Measurements from ENCODE around the gene RASGRP1. TPM values are rescaled to one million over a fixed set of nuclear protein-coding genes. Genes with fewer than 3 reads are reported as not detected.

RASGRP1 gene
- polyA plus RNA-seq, 1 donor (not counting 4 experiments of a cell fraction or from before 2014, with no cell fraction given), result 0.28 TPM

GRCh38 chr15:38512901-38513300 is 51.7 kb downstream of the RASGRP1 start:
- Histone ChIP-seq H2AFZ (ENCODE audit: control insufficient read depth, low read length) (no peak overlapping the region), H4K20me1 (ENCODE audit: control insufficient read depth, extremely low read depth, insufficient read depth, low read length) (no peaks in the 10 kb centered on the region), H3K27me3 (ENCODE audit: control insufficient read depth, extremely low read depth, insufficient read depth, low read length) (peaks cover 9% of the 10 kb centered on the region), H3K4me1 (ENCODE audit: control insufficient read depth, extremely low read depth, insufficient read depth, low read length) (no peaks in the 10 kb centered on the region), H3K4me2 (ENCODE audit: control insufficient read depth, extremely low read depth, insufficient read depth, low read depth, low read length) (no peak overlapping the region), H3K9me3 (ENCODE audit: control insufficient read depth, low read depth, low read length) (no peaks in the 10 kb centered on the region), H3K27ac (ENCODE audit: control insufficient read depth, insufficient read depth, low read length) (no peak overlapping the region), H3K9ac (ENCODE audit: control insufficient read depth, extremely low read depth, insufficient read depth, low read length) (no peak overlapping the region), H3K9me1 (ENCODE audit: control insufficient read depth, extremely low read depth, insufficient read depth, low read length) (no peaks in the 10 kb centered on the region), H3K36me3 (ENCODE audit: control insufficient read depth in 2 of 2, extremely low read depth in 1 of 2, insufficient read depth in 2 of 2, low read length in 2 of 2) (no peaks in the 10 kb centered on the region), H3K79me2 (ENCODE audit: control insufficient read depth, insufficient read depth, low read length) (no peaks in the 10 kb centered on the region), H3K4me3 (ENCODE audit: control insufficient read depth in 2 of 3, extremely low read depth in 1 of 3, insufficient read depth in 2 of 3, low read depth in 1 of 3, low read length in 3 of 3) (no peak overlapping the region)
- DNase-seq (ENCODE audit: low read depth, low spot score) (no peak), FAIRE-seq (no peak)
- TF ChIP-seq EZH2 (IDR thresholded peaks at IDR 0.05; ENCODE audit: low read length) (no peak), CTCF (optimal IDR thresholded peaks at IDR 0.05 in 1 of 3, IDR thresholded peaks at IDR 0.05 in 1 of 3, conservative IDR thresholded peaks at IDR 0.05 in 1 of 3; ENCODE audit: extremely low read depth in 1 of 3, insufficient read depth in 2 of 3, low read length in 3 of 3) (no peak)
- dilution Hi-C loops (cut with MboI; ENCODE audit: extremely low pct_ligation_motif_present, low sequenced_read_pairs), result loop anchor here (25.0 kb wide), 1 partner anchor 174 kb away; no protein-coding TSS in a partner anchor

- peak; percentile 34 for FAIRE-seq
- Histone ChIP-seq H3K27me3 (ENCODE audit: control insufficient read depth, extremely low read depth, insufficient read depth, low read length) (peaks cover 4% of the 10 kb centered on the region), H3K4me3 (ENCODE audit: control insufficient read depth in 2 of 3, extremely low read depth in 1 of 3, insufficient read depth in 2 of 3, low read depth in 1 of 3, low read length in 3 of 3) (no peak overlapping the region), H3K9me3 (ENCODE audit: control insufficient read depth, low read depth, low read length) (no peaks in the 10 kb centered on the region), H3K4me2 (ENCODE audit: control insufficient read depth, extremely low read depth, insufficient read depth, low read depth, low read length) (no peak overlapping the region), H3K4me1 (ENCODE audit: control insufficient read depth, extremely low read depth, insufficient read depth, low read length) (no peaks in the 10 kb centered on the region), H4K20me1 (ENCODE audit: control insufficient read depth, extremely low read depth, insufficient read depth, low read length) (no peaks in the 10 kb centered on the region), H3K9ac (ENCODE audit: control insufficient read depth, extremely low read depth, insufficient read depth, low read length) (no peak overlapping the region), H2AFZ (ENCODE audit: control insufficient read depth, low read length) (no peak overlapping the region), H3K79me2 (ENCODE audit: control insufficient read depth, insufficient read depth, low read length) (no peaks in the 10 kb centered on the region), H3K9me1 (ENCODE audit: control insufficient read depth, extremely low read depth, insufficient read depth, low read length) (no peaks in the 10 kb centered on the region), H3K36me3 (ENCODE audit: control insufficient read depth in 2 of 2, extremely low read depth in 1 of 2, insufficient read depth in 2 of 2, low read length in 2 of 2) (no peaks in the 10 kb centered on the region), H3K27ac (ENCODE audit: control insufficient read depth, insufficient read depth, low read length) (no peak overlapping the region)
- TF ChIP-seq EZH2 (IDR thresholded peaks at IDR 0.05; ENCODE audit: low read length) (no peak), CTCF (optimal IDR thresholded peaks at IDR 0.05 in 1 of 3, IDR thresholded peaks at IDR 0.05 in 1 of 3, conservative IDR thresholded peaks at IDR 0.05 in 1 of 3; ENCODE audit: extremely low read depth in 1 of 3, insufficient read depth in 2 of 3, low read length in 3 of 3) (no peak)
- no peak for DNase-seq (ENCODE audit: low read depth, low spot score)
- dilution Hi-C loops (cut with MboI; ENCODE audit: extremely low pct_ligation_motif_present, low sequenced_read_pairs), result loop anchor here (25.0 kb wide), 1 partner anchor 178 kb away; no protein-coding TSS in a partner anchor
These were observed 55.5 kb downstream of the RASGRP1 start for GRCh38 chr15:38509152-38509551.

Measured in keratinocyte (primary cell).